Endodermal cell (in vitro differentiated cells): ENCODE data around the gene TRAF3. TPM values are rescaled to one million over a fixed set of nuclear protein-coding genes. Genes with fewer than 3 reads are reported as not detected.

Experiments
- DNase-seq: peaks from one replicate; pipeline ENCODE4 v3.0.0-alpha.2; 2017
- H3K27ac ChIP-seq: 2 replicates; pipeline ENCODE4 v1.5.1; 2013; ENCODE audit warnings: mild to moderate bottlenecking, low read depth, low read length, moderate library complexity
- H3K27me3 ChIP-seq: 2 replicates; pipeline ENCODE4 v1.6.1; 2013; ENCODE audit warnings: mild to moderate bottlenecking, low read length, moderate library complexity; ENCODE audit not compliant: insufficient read depth, control insufficient read depth, poor library complexity, severe bottlenecking
- H3K36me3 ChIP-seq: 2 replicates; pipeline ENCODE4 v1.7.0; 2013; ENCODE audit warnings: mild to moderate bottlenecking, low read length, moderate library complexity; ENCODE audit not compliant: control insufficient read depth, insufficient read depth
- H3K4me1 ChIP-seq: one replicate; pipeline ENCODE4 v1.7.0; 2013; ENCODE audit warnings: low read length; ENCODE audit not compliant: control insufficient read depth, insufficient read depth
- H3K4me3 ChIP-seq: 2 replicates; pipeline ENCODE4 v1.5.1; 2013; ENCODE audit warnings: mild to moderate bottlenecking, low read length, moderate library complexity
- H3K9ac ChIP-seq: 2 replicates; pipeline ENCODE4 v1.6.1; 2013; ENCODE audit warnings: mild to moderate bottlenecking, low read length, moderate library complexity; ENCODE audit not compliant: poor library complexity, severe bottlenecking; ENCODE audit errors: extremely low read depth
- H3K9me3 ChIP-seq: 2 replicates; pipeline ENCODE4 v1.6.1; 2013; ENCODE audit warnings: mild to moderate bottlenecking, low read length, moderate library complexity; ENCODE audit not compliant: control insufficient read depth
- H3K27ac Mint-ChIP-seq: 2 replicates; pipeline ENCODE4 v1.8.0; 2020; ENCODE audit warnings: mixed read lengths
- H3K27me3 Mint-ChIP-seq: 2 replicates; pipeline ENCODE4 v1.8.0; 2021; ENCODE audit warnings: mild to moderate bottlenecking, mixed read lengths; ENCODE audit not compliant: insufficient read depth
- H3K36me3 Mint-ChIP-seq: 2 replicates; pipeline ENCODE4 v1.8.0; 2020; ENCODE audit warnings: low read depth, mixed read lengths
- H3K4me1 Mint-ChIP-seq: 2 replicates; pipeline ENCODE4 v1.8.0; 2020; ENCODE audit warnings: mixed read lengths
- H3K4me3 Mint-ChIP-seq: 2 replicates; pipeline ENCODE4 v1.8.0; 2020; ENCODE audit warnings: mild to moderate bottlenecking, moderate library complexity, mixed read lengths
- H3K9me3 Mint-ChIP-seq: 2 replicates; pipeline ENCODE4 v1.8.0; 2020; ENCODE audit warnings: mild to moderate bottlenecking, mixed read lengths
- WGBS, 2 experiments: methylation state at CpG; one replicate each; pipeline versions ENCODE4 v1.1.5 to v1.1.7; 2013; ENCODE audit warnings: missing lambda C conversion rate in 2 of 2, mixed read lengths in 1 of 2; ENCODE audit not compliant: insufficient coverage in 1 of 2, insufficient read length in 1 of 2; 5-methylcytosine and 5-hydroxymethylcytosine counted together
- total RNA-seq, 2 donors: library from RNA; stranded (reverse); fragmentation: NEBNext Ultra II Directional in 1 of 2; extraction: Animal tissue kit (Norgen Biotek cat#: 25700) in 1 of 2; gene quantifications; 2 replicates in 1 of 2; 3 replicates in 1 of 2; pipeline ENCODE4 v1.2.1, GENCODE V29; 2021
- TF ChIP-seq, protein P1 (sequence below): fragments of 200-600 bp; sonication (generic); conservative IDR thresholded peaks from 2 replicates; pipeline ENCODE4 v1.5.0; 2021; ENCODE audit warnings: antibody characterized with exemption, mild to moderate bottlenecking

TRAF3 gene
- total RNA-seq, 2 donors from 2014 or later = 16.7 to 23.8 TPM

DNA sequence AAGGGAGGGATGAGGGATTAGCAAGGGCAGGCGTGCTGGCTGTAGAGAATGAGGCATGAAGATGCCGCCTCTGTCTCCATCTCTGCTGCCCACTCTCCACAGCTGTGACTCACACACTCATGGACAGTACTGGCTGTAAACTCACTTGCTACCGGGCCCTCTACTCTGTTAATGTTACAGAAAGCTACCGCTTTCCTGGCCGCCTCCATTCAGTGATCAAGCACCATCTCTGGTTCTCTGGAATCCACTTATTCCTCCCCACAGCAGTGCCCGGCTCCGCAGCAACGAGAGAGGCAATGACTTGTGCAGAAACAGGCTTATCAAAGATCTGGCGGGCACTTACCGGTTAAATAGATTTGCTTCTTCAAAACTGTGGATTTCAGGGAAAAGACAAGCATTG lies 180.0 kb downstream of the TRAF3 start:
- Histone ChIP-seq H3K9ac (no peak overlapping the region), H3K4me3 (no peak overlapping the region), H3K9me3 (no peaks in the 10 kb centered on the region), H3K27me3 (no peaks in the 10 kb centered on the region), H3K36me3 (peaks cover 88% of the 10 kb centered on the region), H3K27ac (no peak overlapping the region), H3K4me1 (peaks cover 6% of the 10 kb centered on the region)
- TF ChIP-seq, protein P1, sequence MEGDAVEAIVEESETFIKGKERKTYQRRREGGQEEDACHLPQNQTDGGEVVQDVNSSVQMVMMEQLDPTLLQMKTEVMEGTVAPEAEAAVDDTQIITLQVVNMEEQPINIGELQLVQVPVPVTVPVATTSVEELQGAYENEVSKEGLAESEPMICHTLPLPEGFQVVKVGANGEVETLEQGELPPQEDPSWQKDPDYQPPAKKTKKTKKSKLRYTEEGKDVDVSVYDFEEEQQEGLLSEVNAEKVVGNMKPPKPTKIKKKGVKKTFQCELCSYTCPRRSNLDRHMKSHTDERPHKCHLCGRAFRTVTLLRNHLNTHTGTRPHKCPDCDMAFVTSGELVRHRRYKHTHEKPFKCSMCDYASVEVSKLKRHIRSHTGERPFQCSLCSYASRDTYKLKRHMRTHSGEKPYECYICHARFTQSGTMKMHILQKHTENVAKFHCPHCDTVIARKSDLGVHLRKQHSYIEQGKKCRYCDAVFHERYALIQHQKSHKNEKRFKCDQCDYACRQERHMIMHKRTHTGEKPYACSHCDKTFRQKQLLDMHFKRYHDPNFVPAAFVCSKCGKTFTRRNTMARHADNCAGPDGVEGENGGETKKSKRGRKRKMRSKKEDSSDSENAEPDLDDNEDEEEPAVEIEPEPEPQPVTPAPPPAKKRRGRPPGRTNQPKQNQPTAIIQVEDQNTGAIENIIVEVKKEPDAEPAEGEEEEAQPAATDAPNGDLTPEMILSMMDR = no peak
- no peak for DNase-seq
- no peak overlapping the region for H3K4me3 Mint-ChIP-seq
- no peaks in the 10 kb centered on the region for H3K27me3 Mint-ChIP-seq
- H3K4me1 Mint-ChIP-seq = peaks cover 24% of the 10 kb centered on the region
- no peaks in the 10 kb centered on the region for H3K9me3 Mint-ChIP-seq
- no peak overlapping the region for H3K27ac Mint-ChIP-seq
- H3K36me3 Mint-ChIP-seq = peaks cover 75% of the 10 kb centered on the region
- WGBS, 2 experiments = 97 to 100% methylated on average over 10 of the region's 10 CpGs

DNA sequence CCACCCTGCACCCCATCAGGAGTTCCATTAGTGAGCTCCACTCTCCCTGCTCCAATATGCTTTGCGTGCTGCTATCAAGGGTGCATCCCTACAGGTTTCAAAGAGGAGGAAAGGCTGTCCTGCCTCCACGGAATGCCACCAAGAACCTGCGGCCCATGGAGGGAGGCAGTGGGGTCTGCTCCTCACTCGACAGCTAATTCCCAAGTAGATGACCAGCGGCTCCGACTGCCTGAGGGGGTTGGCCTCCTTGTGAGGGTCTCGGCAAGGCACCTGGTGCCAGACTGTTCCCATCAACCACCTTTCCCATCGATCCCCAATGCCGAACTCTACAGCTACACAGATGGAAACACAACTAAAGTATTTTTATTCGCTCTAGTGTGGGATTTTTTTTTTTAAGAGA lies 181.2 kb downstream of the TRAF3 start:
- Histone ChIP-seq H3K27me3 (no peaks in the 10 kb centered on the region), H3K4me1 (peaks cover 6% of the 10 kb centered on the region), H3K4me3 (no peak overlapping the region), H3K9me3 (no peaks in the 10 kb centered on the region), H3K9ac (no peak overlapping the region), H3K36me3 (peaks cover 88% of the 10 kb centered on the region), H3K27ac (no peak overlapping the region)
- no peak for DNase-seq
- Mint-ChIP-seq H3K27ac (no peak overlapping the region), H3K9me3 (no peaks in the 10 kb centered on the region), H3K4me1 (peaks cover 23% of the 10 kb centered on the region), H3K36me3 (peaks cover 75% of the 10 kb centered on the region), H3K27me3 (no peaks in the 10 kb centered on the region), H3K4me3 (no peak overlapping the region)
- WGBS, 2 experiments = 94 to 95% methylated on average over 4 to 10 of the region's 10 CpGs
- TF ChIP-seq, protein P1 = no peak

Other genes starting within 250 kb of the TRAF3 start
- 10 to 100 TPM; 30.3 to 31.5 TPM for gene RCOR1, start 184.8 kb upstream of the TRAF3 start, total RNA-seq
- 1 to 10 TPM; 1.9 to 3.2 TPM for gene AMN, start 145.2 kb downstream of the TRAF3 start, total RNA-seq